Neural progenitor cell (in vitro differentiated cells): ENCODE data around the gene TLR3.

Experiments used
- CTCF ChIP-seq: fragments of 200-600 bp; sonication (generic); IDR thresholded peaks from 2 replicates; pipeline ENCODE4 v1.5.1; 2017; ENCODE audit warnings: antibody characterized with exemption, mild to moderate bottlenecking
- EZH2 ChIP-seq: fragments of 200-600 bp; sonication (generic); IDR thresholded peaks from 2 replicates; pipeline ENCODE4 v1.6.1; 2017; ENCODE audit warnings: antibody characterized with exemption, mild to moderate bottlenecking, moderate library complexity
- EZH2phosphoT487 ChIP-seq: fragments of 200-600 bp; sonication (generic); IDR thresholded peaks from 2 replicates; pipeline ENCODE4 v1.6.1; 2017; ENCODE audit warnings: antibody characterized with exemption

GRCh38 chr4:186069729-186070128, 773 bp downstream of the TLR3 start:
- TF ChIP-seq CTCF (no peak), EZH2phosphoT487 (no peak), EZH2 (no peak)
